ENCODE results near the gene KRT83. TPM values are rescaled to one million over a fixed set of nuclear protein-coding genes. Genes with fewer than 3 reads are reported as not detected.
"Not testable (repeated sequence)": the region's sequence is repeated elsewhere in the genome, so short reads cannot be mapped to it uniquely, and the experiment has no call there.

KRT83 gene
- total RNA-seq, 2 donors from 2014 or later = 0.74 TPM; not detected in 1

GRCh38 chr12:52293926-52294325 lies 27.3 kb downstream of the KRT83 start:
- Histone ChIP-seq H3K4me3 (no peak overlapping the region), H3K36me3 (no peaks in the 10 kb centered on the region), H3K4me1 (replicated peaks) (no peaks in the 10 kb centered on the region), H3K9me3 (no peaks in the 10 kb centered on the region), H3K27ac (no peak overlapping the region), H3K27me3 (replicated peaks; ENCODE audit: insufficient read depth) (peaks cover 2% of the 10 kb centered on the region)
- intact Hi-C loops (cut with DNase I) = no loop called here
- DNase-seq (ENCODE audit: low spot score) = no peak
- no peak for TF ChIP-seq CTCF (IDR thresholded peaks at IDR 0.05)
- no peak for TF ChIP-seq POLR2A (IDR thresholded peaks at IDR 0.05)
- no peak for TF ChIP-seq POLR2AphosphoS5 (IDR thresholded peaks at IDR 0.05)
- WGBS = 92% methylated on average over 1 of the region's 1 CpG

DNA sequence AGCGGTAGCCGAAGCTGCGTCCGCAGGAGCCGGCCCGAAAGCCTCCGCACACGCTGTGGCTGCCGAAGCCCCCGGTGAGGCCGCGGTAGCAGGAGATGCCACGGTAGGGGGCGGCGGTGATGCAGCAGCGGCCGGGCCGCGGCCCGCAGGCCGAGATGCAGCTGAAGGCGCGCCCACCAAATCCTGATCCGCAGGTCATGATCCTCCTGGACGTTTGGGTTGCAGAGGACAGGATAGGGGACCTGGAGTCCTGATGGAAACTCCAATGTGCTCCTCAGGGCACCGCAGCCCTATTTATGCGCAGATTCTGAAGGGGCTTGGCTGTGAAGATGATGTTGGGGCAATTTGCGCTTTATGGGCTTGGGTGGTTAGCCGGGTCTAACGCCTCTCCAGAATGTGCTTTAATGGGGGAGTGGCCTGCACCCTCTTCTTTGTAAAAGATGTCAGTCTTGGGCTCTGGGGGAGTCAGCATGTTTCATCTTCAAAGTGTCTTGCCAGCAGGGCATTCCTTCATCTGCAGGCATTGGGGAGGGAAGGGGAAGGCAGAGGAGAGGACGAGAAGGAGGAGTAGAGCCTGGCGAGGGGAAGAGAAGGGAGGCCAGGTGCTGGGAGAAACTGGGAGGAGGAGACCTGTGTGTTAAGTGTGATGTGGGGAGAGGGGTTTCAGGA lies 29.8 kb downstream of the KRT83 start, which contains the start of gene KRT81:
KRT81 (minus strand) TSS at position 268 of the 669 bp plus-strand sequence; CDS start at position 199, 69 bp downstream.
- H3K27me3 ChIP-seq (replicated peaks; ENCODE audit: insufficient read depth) = peaks cover 2% of the 10 kb centered on the region
- 68% methylated on average over 16 of the region's 32 CpGs for WGBS
- no peaks in the 10 kb centered on the region for H3K36me3 ChIP-seq
- no peak for DNase-seq (ENCODE audit: low spot score)
- H3K9me3 ChIP-seq = no peaks in the 10 kb centered on the region
- no peak within 1 kb of the TSS for H3K4me3 ChIP-seq
- TF ChIP-seq POLR2A (IDR thresholded peaks at IDR 0.05) = no peak
- TF ChIP-seq CTCF (IDR thresholded peaks at IDR 0.05) = no peak
- intact Hi-C loops (cut with DNase I) = no loop called here
- H3K4me1 ChIP-seq (replicated peaks) = no peaks in the 10 kb centered on the region
- no peak within 1 kb of the TSS for H3K27ac ChIP-seq

DNA sequence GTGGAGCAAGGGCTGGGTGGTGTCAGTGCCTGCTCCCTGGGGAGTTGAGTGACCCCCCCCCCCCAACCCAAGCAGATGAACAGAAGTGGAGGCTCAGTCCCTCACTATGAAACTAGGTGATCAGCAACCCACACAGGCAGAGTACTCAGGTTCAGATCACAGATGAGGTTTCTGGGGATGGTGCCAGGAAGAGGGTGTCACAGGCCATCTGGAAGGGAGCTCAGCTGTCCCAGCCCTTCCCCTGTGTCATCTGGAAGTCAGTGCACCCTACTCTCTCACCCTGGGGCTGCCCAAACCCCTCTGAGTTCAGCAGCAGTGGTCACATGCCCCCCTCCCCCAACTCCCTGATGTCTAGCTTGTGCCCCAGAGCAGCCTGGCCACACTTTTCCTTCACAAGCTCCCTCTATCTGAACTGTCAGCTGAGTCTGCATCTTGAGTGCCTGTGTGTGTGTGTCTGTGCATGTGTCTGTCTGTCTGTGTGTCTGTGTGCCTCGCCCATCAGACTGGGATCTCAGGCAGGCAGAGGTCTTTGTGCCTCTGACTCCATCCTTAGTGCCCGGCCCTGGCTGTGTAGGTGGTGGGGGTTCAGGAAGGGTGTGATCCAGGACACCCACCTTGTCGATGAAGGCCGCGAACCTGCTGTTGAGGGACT lies 30.6 kb downstream of the KRT83 start:
- no CpG with 5 or more reads among the region's 5 CpGs for WGBS
- intact Hi-C loops (cut with DNase I); H3K27ac ChIP-seq: not testable (repeated sequence)

GRCh38 chr12:52287816-52288805 lies 33.1 kb downstream of the KRT83 start:
- not testable (repeated sequence) for DNase-seq (ENCODE audit: low spot score)

More for the DNA sequence above, 30.6 kb downstream of the KRT83 start:
- H3K36me3 ChIP-seq; H3K27me3 ChIP-seq (replicated peaks; ENCODE audit: insufficient read depth); DNase-seq (ENCODE audit: low spot score); H3K4me3 ChIP-seq; H3K9me3 ChIP-seq; H3K4me1 ChIP-seq (replicated peaks): not testable (repeated sequence)

DNA sequence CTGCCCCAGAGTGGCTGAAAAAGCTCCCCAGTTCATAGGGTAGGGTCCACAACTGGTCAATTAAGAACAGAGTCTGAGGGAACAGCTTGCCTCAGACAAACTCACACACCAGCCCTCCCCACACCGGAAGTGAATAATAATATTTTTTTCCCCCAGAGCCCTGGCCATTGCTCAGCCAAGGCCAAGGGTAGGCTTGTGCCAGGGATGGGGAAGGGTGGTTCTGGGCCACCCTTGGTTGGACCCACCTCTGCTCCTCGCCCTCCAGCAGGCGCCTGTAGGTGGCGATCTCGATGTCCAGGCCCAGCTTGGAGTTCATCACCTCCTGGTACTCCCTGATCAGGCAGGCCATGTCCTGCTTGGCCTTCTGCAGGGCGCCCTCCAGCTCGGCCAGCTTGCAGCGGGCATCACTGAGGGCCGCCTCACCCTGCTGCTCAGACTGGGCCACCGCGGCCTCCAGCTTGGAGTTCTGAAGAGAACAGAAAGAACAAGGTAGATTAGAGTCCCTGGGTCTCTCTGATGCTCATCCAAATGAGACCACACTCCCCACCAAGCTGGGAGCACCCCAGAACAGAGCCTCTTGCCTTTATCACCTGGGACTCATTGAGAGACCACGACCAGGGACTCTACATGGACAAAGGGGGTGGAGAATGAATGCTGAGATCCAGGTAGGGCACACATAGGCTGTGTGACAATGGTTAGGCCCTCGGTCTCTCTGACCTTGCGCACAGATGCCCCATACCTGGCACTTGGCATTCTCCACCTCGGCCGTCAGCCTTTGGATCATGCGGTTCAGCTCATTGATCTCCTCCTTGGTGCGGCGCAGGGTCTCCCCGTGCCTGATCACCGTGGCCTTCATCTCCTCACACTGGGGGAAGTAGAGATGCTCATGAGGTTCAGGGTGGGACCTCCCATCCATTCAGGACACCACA lies 34.1 kb downstream of the KRT83 start:
- H3K4me3 ChIP-seq; H3K4me1 ChIP-seq (replicated peaks); DNase-seq (ENCODE audit: low spot score); H3K36me3 ChIP-seq; intact Hi-C loops (cut with DNase I); H3K27me3 ChIP-seq (replicated peaks; ENCODE audit: insufficient read depth); H3K27ac ChIP-seq; H3K9me3 ChIP-seq: not testable (repeated sequence)
- 95% methylated on average over 12 of the region's 21 CpGs for WGBS

More at GRCh38 chr12:52287816-52288805, 33.1 kb downstream of the KRT83 start:
- intact Hi-C loops (cut with DNase I); H3K36me3 ChIP-seq; H3K27me3 ChIP-seq (replicated peaks; ENCODE audit: insufficient read depth); H3K9me3 ChIP-seq; H3K4me1 ChIP-seq (replicated peaks); H3K4me3 ChIP-seq; H3K27ac ChIP-seq: not testable (repeated sequence)
- WGBS = 81% methylated on average over 17 of the region's 17 CpGs

All from prostate gland (tissue), 2 donors.